ENCODE results near the gene FETUB.

Gene FETUB

DNA sequence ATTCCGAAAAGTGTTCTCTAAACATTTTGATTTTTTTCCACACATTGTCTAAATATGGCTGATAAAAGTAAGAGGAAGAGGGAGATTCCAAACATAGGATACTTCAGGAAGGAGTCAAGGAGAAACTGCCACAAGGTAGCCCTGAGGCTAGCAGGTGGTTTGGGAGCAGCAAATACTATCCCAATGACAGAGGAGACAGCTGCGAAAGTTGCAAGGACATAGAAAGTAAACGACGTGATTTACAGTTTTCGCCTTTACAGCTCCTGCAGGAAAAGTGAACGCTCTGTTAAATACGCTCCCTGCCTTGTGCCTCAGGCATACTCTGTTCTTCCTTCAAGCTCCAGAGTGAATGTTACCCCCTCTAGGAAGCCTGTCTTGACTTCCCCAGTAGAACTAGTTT, 3.7 kb upstream of the FETUB start:
- no peak for DNase-seq

DNA sequence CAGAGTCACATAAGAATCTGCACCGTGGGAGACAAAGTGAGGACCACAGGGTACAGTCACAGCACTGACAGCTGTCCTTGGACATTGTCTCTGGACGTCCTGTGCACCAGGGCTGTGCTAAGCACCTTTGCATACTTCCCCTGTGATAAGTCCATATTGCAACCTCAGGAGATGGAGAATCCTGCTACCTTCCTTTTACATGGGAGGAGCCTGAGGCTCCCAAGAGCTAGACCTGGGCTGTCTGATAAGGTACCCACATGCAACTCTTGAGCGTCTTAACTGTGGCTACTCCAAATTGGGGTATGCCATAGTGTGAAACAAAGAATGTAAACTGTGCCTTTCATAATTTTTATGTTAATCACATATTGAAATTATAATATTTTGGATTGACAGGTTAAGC, 2.5 kb upstream of the FETUB start:
- no peak for DNase-seq

DNA sequence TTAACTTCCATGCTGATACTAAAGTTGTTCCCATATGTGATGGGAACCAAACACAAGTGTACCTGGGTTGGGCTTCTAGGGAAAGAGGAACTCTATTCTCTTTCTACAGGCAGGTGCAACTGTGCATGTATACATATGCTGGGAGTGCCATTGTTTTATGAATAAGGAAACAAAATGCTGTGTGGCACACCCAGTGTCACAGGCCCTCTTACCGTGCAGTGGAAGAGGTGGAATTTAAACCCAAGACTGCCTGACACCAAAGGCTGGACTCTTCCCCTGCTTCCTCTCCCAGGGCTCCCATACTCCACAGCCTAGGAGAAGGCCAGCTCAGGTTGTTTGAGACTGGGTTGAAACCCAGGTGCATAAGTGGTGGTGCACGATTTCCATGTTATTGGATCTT, 1.9 kb upstream of the FETUB start:
- DNase-seq = no peak

DNA sequence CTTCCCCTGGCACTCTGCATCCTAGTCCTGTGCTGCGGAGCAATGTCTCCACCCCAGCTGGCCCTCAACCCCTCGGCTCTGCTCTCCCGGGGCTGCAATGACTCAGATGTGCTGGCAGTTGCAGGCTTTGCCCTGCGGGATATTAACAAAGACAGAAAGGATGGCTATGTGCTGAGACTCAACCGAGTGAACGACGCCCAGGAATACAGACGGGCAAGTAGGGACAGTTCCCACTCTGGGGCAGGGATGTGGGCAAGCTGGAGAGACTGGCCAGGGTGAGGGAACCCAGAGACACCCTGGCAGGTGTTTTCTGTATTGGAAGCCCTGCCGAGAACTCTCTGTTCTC, 247 bp downstream of the FETUB start:
- no peak for DNase-seq

DNA sequence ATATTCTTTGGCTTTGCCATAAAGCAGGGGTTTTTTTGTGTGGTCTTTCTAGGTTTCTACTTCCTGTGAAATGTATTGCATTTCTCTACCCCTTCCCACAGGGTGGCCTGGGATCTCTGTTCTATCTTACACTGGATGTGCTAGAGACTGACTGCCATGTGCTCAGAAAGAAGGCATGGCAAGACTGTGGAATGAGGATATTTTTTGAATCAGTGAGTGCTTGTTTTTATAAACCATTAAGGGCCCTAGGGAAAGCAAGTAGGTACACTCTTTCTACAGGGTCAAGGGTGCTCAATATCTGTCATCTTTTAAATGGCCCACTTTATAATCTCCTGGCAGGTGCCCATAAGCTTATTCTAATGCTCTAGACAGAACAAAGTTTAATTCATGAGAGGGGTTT, 730 bp downstream of the FETUB start:
- no peak for DNase-seq

DNA sequence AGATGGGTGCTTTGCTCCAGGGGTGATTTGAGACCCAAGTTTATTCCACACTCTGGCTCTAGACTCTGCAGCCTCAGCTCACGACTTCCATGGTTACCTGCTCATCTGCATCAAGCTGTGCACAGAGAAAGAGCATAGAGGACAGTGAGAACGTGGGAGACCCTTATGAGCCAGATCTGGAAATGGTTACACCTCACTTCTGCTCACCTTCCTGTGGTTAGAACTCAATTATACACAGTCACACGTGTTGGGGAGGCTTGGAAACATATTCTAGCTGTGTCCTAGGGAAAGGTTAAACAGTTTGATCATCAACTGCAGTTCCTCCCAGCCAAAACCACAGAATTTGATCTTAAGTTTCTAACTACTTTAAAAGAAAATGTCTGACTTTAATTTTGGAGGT, 1.8 kb downstream of the FETUB start:
- DNase-seq = no peak

DNA sequence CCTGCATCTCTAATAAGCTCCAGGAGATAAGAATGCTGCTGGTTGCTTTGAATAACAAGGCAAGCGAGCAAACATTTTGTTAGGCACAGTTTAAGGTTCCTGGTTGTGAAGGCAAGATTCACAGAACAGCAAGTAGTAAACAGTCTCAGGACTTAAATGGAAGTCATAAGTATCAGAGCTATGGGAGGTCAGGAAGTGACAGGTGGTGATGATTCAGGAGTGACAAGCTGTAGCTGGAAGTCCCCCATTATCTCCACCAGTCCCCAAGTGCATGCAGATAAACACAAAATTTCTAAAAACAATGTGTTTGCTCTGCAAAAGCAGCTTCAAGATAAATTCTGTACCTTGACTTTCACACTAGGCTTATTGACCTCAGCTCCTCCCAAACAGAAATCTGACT, 3.3 kb downstream of the FETUB start:
- DNase-seq = no peak

DNA sequence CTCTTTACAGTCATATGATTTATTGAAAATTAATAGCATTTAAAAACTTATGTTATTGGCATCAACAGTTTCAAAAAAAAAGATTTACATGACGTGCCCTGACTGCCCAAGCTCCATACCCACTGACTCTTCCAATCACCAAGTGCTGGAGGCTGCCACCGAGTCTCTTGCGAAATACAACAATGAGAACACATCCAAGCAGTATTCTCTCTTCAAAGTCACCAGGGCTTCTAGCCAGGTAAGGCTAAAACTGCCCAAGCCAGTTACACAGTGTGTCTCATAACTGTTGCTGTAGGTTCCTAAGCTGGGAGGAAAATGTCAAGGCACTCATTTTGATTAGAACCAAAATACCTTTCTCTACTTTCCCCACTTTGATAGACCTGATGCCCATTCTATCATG, 4.5 kb downstream of the FETUB start:
- DNase-seq = no peak

DNA sequence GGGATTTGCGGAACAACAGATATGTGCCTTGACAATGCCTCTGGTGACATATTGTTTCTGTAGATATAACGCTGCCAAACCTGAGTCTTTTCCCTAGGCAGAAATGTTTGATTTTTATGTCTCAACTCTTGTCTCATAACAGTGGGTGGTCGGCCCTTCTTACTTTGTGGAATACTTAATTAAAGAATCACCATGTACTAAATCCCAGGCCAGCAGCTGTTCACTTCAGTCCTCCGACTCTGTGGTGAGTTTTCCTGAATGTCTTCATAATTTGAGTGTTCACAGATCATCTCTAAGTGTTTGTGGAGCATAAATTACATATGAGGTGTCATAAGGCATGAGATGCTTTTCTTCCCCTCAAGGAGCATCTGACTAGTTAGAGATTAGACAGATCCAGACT, 5.9 kb downstream of the FETUB start:
- no peak for DNase-seq

DNA sequence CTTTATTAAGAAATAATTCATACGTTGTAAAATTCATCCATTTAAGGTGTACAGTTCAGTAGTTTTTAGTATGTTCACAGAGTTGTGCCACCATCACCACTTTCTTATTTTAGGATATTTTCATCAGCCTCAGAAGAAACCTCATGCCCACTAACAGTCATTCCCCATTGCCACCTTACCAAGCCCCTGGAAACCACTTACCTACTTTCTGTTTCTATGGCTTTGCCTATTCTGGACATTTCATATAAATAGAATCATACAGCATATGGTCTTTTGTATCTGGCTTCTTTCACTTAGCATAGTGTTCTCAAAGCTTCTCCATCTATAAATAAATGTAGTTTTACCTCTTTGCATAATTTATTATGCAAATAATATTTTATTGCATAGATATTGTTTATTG, 6.6 kb downstream of the FETUB start:
- no peak for DNase-seq

DNA sequence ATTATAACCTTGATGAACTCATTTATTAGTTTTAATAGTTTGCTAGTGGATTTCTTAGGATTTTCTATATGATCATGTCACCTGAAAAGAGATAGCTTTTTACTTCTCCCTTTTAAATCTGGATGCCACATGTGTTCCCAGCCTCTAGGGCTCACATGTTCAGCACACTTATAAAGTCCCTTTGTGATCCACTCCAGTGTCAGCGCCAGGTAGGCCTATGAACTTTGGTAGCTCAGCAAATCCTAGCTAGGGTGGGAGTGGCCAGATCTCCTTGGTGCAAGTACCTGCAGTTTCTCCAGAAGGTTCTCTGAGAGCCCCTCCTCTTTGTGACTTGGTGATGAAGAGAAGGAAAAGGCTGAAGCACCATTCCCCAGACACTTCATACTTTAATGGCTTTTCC, 8.7 kb downstream of the FETUB start:
- no peak for DNase-seq

DNA sequence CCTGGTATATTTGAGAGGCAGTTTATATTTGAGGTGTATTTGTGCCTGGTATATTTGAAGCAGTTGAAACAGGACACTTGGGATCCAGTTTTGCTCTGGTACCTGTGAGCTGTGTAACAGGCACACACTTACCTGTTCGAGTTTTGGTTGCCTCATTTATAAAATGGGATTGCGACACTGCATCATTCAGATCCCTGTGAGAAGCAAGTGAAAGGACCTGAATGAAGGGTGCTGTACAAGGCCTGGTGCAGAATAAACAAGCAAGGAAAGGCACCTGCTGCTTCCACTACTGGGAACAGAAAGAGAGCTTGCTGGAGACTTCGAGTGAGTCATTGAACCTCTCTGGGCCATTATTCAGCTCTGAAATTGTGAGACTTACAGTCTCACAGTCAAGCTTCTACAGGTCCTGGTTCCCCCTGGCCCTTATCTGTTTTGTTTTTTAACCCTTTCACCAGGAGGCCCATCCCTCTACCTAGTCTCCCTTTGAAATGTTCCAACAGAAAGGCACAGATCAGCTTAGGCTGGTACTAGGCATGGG, 11.5 kb downstream of the FETUB start:
- DNase-seq = no peak

DNA sequence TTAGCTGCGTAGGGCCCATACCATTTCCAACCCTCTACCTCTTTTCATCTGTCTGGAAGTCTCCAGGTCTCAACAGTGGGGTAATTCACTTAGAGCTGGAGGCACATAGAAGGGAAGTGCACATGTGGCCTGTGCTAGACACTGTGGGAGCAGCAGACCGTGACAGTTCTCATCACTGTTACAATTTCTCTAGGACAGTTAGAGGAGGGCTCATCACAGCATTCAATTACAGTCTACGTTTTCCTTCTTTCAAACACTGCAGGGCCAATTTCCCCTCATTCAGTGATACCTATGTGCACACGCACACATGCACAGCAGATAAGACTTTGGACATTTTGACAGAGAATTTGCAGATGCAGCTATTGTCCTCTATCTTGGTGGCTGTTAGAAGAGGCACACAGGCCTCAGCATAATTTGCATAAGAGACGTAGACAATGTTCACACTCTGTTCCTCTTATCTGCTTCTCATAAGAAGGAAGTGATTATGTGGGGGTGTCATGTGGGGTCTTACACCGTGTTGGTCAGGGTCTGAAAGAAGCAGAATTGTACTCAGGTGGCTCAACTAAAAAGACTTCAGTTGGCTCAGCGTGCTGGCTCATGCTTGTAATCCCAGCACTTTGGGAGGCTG, 13.0 kb downstream of the FETUB start:
- DNase-seq = no peak

DNA sequence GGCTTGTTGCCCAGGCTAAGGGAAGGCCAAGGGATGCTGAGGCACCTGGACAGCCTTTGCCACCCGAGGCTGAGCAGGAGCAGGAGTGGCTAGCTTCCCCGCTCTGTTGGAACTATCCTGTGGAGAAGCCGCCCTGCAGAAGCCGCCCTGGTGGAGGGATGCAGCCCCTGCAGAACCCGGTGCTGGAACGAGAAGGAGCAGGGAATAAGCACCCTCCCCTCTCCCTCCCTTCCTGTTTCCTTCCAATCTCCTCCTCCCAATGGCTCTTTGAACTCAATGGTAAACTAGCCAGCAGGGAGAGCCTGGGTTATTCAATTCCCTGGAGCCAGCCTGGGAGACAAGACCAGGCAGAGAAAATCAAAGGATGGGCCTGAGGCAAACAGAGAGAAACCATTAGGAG, 13.8 kb downstream of the FETUB start:
- no peak for DNase-seq

DNA sequence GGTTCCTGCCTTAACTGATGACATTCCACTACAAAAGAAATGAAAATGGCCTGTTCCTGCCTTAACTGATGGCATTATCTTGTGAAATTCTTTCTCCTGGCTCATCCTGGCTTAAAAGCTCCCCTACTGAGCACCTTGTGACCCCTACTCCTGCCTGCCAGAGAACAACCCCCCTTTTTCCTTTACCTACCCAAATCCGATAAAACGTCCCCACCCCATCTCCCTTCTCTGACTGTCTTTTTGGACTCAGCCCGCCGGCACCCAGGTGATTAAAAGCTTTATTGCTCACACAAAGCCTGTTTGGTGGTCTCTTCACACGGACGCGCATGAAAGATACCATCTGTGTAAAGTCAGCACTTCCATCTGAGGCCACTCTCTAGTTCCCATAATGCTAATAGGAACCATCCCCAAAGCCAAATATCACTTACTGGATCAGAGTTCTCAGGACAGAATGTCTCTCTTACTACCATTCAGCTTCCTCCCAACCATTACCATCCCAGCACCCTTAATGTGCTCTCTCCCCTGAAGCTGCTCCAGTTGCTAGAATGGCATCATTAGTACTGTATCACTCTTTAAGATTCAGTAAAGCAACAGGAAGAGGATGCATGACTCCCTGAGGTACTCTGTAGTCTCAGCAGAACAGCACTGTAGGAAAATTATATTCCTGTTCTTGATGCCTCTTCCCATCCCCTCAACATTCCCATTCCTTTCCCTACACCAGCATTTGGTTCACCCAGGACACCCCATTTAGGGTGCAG, 23.3 kb downstream of the FETUB start:
- no peak for DNase-seq

DNA sequence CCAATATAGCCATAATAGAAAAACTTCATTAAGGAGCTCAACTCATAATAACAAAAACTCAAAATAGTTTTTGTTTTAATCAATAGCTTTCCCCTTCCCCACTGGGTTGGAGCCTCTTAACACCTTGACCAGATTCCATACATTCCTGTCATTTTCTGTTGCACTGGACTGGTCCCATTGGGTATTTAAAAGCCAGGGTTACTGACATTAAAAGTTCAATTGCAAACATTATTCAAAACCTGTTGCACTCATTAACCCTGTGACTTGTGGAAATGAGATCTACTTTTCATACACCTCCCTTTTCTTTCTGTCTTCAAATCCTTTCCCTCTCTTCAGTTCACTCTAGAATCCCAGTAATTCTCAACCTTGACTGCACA, 23.9 kb downstream of the FETUB start:
- no peak for DNase-seq

DNA sequence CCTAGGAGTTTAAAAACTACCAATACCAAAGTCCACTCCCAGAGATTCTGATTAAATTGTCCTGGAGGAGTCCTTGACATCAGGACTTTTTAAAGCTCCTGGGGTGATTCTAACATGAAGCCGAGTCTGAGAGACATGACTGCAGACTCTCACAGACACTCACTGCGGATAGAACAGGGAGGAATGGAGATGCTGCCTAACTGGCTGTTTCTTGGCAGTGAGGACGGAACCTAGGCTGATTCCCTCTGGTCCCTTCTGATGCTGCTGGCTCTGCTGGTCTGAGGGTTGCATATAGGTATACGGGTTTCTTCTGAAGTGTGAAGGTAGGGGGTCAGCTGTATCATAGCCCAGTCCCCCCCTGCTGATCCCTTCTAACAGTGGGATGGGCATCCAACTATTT, 24.3 kb downstream of the FETUB start:
- no peak for DNase-seq

DNA sequence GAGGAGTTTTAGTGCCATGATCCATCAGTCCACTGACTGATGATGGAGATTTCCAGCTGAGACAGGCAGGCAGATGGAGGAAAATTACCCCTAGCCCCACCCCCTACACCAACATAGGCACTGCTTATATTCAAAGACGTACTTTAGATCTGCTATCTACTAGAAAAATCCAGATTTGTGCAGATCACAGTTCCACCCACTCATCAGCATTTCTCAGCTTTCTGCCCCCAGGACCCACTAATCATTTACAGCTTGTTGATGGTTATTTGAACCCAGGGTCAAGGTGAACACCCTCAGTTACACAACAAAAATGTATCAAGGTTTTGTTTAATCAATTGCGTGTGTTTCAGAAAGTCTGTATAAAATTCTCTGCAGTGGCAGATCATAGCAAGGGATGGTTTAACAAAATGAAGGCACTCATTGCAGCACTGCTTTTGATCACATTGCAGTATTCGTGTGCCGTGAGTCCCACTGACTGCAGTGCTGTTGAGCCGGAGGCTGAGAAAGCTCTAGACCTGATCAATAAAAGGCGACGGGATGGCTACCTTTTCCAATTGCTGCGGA, 25.5 kb downstream of the FETUB start, which contains the start of gene HRG:
TSS of gene HRG (plus strand) at position 390 of the 564 bp plus-strand sequence. CDS start at position 408, 18 bp downstream.
- DNase-seq = no peak

DNA sequence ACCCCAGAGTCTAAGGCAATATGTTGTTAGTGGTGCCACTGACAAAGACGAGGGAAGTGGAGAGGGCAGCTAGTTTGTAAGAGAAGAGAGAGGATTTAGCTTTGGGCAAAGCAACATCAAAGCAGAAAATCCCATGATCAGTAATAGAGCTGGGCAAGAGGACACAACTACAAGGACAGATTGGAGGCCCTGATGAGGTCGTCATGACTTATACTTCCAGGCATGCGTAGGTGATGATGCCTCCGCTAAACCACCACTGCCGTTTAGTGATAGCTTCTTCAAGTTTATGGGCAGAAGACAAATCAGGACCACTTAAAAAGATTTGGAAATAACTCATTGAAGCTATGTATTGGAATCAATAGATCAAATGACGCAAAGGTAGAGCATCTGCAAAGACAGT, 28.2 kb downstream of the FETUB start:
- DNase-seq = no peak

DNA sequence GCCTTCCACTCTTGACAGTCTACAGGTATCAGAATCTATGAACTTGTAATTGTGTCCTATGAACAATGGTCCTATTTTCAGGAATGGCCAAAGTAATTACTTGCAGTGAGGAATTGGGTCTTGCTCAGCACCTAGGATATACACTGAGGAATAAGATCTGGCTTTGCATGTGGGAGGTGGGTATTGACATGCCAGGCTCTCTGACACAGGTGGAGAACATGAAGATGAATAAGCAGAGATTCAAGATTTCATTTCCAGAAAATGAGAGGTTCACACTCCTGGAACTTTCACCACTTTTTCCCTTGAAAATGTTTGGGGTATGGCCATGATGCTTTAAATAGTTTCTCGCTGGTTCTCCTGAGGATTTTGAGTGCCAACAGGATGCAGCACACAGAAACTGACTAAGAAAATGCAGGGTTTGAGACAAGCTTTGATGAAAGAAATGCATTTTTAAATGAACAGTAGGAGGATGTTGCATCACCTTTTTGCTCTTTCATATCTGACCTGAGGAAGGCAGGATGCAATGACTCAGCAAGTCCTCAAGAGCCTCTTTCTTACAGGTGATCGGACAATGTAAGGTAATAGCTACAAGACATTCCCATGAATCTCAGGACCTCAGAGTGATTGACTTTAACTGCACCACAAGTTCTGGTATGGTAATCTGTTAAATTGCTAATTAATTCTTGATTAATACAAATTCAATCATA, 29.3 kb downstream of the FETUB start:
- no peak for DNase-seq

DNA sequence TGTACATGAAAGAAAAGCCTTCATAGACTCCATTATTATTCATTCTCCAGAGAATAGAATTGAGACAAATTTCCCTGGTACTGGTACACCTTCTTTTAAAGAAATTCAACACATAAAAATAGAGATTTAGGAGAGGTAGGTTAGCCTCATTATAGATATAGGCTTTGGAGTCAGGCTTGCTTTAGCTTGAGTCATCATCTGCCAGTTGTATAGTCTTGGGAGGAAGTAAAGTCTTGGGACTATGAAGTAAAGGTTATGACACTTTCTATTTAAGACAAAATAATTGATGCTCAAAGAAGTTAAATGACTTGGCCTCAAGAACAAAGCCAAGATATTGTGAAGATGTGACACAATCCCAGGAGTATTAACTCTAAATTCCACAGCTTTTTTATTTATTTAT, 30.0 kb downstream of the FETUB start:
- DNase-seq = no peak

DNA sequence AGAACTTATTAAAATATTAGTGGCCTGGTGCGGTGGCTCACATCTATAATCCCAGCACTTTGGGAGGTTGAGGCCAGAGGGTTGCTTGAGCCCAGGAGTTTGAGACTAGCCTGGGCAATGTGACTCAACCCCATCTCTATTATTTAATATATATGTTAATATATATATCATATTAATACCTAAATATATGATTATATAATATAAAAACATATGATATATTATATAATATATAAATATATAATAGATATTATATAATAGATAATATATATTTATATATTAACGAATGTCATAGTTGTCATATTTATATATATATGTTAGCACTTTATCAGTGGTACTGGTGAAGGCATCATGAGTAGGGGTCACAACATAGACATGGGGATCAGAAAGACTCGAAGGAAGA, 30.9 kb downstream of the FETUB start:
- DNase-seq = no peak

DNA sequence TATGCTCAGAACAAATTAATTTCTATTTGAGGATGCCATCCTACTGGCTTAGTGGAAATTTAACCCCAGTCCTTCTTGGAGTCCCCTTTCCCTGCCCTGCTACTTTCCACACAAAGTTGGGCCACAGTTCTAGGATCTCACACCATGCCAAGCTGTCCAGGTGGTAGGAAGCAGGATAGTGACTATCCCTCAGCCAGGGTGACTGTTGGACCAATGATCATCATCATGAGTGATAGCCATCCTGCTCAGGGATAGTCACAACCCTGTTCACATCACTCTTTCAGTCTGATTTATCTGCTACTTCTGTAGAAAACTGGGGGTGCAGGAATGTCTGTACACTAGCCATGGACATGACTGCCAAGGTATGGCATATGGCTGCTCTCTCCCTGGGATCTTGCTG, 38.4 kb downstream of the FETUB start:
- no peak for DNase-seq

DNA sequence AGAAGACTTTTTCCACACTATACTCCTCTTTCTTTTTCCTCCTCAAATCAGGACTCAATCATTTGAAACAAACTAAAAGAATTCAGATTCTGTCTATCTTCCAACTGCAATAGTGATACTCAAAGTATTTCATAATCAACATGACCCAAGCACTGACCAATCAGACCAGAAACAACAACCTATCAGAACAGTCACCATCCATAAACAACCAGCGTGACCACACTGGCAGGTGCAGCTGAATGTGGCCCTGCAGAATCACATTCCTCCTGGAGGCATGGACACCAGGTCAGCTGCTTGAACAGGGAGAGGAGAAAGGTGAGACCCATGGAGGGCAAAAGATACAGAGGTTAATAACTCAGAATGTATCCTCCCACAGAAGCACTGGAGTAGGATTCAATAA, 39.0 kb downstream of the FETUB start:
- DNase-seq = no peak

All from stimulated activated naive CD4-positive, alpha-beta T cell treated with Interleukin-2 at 50 U/mL for 16 hours (primary cell).